Stimulated activated CD4-positive, alpha-beta T cell treated with anti-CD3 and anti-CD28 coated beads, Interleukin-1b, Interleukin-23, amount 100 ng/mL, for 4 hours (primary cell): ENCODE data around the gene CDK5RAP2.
"Not testable (repeated sequence)": the region's sequence is repeated elsewhere in the genome, so short reads cannot be mapped to it uniquely, and the experiment has no call there.

Experiments used
- DNase-seq, 2 donors: peaks; one replicate each; pipeline ENCODE4 v3.0.0-alpha.2; 2020; ENCODE audit warnings: low read depth in 2 of 2

Gene CDK5RAP2

DNA sequence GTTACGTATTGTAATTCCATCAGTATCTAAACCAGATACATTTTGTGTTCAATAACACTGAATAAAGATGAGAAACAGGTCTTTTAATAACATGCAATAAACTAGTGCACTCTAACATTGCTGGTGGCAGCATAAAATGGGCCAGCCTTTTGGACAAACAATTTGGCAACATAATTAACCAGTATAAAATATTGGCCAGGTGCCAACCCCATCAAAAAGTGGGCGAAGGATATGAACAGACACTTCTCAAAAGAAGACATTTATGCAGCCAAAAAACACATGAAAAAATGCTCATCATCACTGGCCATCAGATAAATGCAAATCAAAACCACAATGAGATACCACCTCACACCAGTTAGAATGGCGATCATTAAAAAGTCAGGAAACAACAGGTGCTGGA, 64.5 kb downstream of the CDK5RAP2 start:
- not testable (repeated sequence) for DNase-seq

DNA sequence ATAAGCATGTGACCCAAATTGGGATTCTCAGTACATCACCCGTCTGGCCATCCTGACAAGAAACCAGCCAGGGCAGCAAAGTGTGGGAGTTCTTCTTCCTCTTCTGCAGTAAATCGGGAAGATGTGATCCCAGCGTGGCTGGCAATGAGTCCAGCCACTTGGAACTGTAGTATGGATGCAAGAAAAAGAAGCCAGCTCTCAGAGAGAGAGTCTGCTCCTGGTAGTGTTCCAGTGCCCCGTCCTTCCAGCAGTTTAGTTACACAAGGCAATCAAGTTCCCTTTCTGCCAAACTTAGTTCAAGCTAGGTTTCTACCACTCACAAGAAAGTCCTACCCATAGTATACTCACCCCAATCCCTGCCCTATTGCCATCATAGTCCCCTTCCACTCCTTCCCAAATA, 65.6 kb downstream of the CDK5RAP2 start:
- DNase-seq, result no peak

DNA sequence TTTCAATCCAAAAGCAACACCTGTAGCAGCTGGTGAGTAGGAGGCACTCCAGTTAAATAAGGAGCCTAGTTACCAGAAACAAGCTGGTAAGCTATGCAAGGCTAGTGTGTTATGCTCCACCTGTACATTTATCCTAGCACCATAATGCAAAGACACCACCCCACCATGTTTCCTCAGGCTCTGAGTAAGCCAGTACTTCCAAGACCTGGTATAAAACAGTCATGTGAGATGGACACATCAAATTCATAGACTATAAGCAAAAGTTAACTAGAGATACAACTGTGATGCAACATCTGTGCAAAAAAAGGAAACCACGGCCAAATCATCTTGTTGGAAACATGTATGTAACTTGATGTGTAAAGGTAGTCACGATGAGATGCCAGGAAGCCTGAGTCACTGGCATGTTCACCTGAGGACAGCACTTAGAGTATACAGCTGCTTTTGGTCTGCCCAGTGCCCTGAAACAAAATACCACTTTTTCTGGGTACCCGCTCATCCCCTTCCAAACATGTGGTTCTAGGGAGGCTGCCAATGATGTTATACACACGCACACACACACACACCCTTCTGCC, 66.1 kb downstream of the CDK5RAP2 start:
- no peak for DNase-seq

DNA sequence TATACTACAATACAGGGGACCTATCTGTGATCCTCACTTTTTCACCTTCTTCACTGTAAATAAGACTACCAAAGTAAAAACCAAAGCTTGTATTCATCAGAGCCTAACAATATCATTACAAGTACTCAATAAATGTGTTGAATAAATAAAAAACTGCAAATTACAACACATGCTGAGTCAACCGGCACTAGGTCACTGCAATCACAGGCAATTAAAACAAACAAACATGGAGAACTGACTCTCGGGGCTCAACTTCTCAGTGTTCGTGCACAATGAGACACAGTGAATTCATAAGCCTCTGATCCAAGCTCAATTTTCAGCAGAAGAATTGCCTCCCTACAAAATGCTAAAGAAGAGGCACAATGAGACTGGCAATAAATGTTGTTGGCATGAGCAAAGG, 69.2 kb downstream of the CDK5RAP2 start:
- DNase-seq, result no peak

DNA sequence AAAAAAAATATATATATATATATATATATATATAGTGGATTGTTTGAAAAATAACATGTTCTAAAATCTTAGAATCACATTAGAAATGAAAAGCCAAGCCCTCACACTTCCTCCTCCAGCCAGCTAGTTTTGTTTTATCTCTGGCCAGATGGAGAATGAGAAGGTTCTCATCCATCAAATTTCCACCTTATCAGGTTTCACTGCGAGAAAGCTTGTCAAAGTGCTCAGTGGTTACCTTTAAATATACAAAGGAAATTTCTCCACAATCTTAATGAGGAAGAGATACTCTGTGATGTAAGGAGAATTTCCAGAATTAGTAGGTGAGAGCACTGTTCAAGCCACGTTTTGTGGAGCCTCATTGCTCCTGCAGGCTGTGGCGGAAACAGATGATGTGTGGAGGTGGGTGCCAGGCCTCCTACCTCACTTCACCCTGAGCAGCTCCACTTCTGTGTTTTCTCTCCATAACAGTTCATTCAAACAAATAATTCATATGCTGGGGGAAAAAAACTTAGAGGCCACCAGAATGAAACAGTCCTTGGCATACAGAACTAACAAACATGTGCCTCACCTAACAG, 71.9 kb downstream of the CDK5RAP2 start:
- no peak for DNase-seq

DNA sequence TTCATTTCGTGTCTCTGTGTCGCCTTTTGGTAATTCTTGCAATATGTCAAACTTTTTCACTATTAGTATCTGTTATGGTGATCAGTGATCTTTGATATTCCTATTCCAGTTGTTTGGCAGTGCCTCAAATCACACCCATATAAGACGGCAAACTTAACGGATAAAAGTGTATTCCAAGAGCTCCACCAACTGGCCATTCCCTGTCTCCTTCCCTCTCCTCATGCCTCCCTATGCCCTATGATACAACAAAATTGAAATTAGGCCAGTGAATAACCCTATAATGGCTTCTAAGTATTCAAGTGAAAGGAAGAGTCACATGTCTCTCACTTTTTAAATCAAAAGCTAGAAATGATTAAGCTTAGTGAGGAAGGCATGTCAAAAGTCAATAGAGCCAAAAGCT, 74.8 kb downstream of the CDK5RAP2 start:
- no peak for DNase-seq

DNA sequence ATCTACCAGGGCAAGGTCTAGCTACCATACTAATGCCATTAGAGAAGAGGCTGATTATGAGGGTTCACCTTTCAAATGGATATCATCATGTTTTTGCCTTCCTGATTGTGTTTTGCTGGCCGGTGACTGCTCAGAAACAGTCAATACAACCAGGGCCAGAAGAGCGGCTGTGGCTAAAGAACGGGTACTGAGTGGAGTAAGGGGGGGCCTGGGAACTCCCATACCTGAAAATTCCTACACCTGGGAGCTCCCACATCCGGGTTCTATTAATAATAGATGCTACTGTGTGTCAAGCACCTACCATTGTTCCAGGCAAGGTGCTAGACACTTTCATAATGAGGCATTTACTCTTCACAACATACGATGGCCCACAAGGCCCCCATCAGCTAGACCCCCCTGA, 79.2 kb downstream of the CDK5RAP2 start:
- DNase-seq, result no peak

DNA sequence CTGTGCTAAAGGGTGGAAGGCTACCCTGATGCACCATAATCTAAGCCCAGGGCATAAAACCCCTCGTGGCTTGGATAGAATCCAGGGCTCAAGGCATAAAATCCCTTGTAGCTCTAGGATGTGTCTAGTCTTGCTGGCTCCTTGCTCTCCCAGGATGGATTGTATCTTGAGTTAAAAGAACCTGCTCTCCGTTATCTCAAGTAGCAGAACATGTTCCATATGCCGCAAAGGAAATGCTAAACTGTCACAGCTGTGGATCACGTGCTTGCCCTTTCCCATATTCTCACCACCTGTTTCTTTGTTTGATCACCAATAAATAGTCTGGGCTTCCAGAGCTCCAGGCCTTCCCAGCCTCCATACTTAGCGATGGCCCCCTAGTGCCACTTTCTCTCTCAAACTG, 82.1 kb downstream of the CDK5RAP2 start:
- DNase-seq, result not testable (repeated sequence)

DNA sequence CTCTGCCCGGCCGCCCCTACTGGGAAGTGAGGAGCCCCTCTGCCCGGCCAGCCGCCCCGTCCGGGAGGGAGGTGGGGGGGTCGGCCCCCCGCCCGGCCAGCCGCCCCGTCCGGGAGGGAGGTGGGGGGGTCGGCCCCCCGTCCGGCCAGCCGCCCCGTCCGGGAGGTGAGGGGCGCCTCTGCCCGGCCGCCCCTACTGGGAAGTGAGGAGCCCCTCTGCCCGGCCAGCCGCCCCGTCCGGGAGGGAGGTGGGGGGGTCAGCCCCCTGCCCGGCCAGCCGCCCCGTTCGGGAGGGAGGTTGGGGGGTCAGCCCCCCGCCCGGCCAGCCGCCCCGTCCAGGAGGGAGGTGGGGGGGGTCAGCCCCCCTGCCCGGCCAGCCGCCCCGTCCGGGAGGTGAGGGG, 83.5 kb downstream of the CDK5RAP2 start:
- not testable (repeated sequence) for DNase-seq

DNA sequence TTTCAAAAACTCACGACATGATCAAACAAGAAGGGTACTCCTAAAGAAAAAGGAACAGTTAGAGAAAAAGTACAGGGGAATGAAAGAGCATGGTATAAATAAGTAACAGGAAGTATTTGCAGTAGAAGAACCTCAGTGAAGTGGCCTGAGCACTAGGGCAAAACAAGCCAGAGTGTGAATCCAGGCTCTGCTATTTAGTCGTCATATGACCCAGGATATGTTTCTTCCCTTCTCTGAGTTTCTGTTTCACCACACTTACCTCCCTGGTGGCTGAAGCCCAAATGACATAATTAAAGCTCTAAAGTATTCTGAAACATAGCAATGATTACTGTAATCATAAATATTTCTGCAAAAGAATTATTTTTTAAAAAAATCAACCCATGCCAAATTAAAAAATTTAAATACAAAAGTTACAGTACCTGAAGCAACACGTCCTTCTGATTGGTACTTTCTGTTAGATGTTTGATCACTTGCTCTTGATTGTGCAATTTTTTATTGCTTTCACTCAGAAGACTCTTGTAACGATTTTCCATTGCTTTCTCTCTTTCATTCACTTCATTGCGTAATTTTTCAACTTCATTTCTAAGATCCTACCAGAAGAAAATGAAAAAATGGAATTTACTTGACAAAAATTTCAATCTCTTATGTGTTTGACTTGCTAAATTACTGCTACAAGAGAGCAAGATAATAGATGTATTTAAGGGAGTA, 88.9 kb downstream of the CDK5RAP2 start:
- DNase-seq, result no peak

DNA sequence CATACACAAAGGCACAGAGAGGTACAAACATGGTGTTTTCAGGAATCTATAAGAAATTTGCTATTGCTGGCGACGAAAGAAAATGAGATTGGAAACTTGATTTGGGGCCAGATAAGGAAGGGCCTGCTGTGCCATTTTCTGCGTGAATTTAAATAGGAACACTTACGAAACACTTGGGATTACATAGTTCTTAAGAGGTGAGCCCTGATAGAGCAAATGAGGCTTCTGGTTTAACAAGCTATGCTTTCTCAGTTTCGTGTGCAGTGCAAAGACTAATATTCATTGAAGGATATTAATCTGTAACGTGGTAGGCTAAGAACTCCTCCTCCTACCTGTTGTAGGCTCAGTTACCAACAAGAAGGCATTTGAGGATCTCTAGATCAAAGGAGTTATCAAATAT, 93.1 kb downstream of the CDK5RAP2 start:
- no peak for DNase-seq

DNA sequence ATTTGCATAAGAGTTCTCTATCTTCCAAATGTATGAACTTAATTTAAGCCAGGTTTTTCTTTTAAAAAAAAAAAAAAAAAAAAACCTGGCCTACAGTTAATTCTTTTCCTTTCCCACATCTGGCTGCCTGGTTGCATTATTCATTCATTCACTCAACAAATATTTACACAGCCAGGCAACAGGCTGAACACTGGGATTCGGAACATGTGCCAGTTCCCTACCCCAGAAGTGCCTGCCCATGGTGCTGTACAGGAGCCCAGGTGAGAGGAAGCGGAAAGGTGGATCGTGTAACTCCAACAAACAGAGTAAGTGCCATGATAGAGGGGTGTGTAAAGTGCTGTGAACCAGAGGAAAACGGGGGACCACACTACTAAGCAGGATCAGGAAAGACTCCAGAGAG, 93.6 kb downstream of the CDK5RAP2 start:
- no peak for DNase-seq

DNA sequence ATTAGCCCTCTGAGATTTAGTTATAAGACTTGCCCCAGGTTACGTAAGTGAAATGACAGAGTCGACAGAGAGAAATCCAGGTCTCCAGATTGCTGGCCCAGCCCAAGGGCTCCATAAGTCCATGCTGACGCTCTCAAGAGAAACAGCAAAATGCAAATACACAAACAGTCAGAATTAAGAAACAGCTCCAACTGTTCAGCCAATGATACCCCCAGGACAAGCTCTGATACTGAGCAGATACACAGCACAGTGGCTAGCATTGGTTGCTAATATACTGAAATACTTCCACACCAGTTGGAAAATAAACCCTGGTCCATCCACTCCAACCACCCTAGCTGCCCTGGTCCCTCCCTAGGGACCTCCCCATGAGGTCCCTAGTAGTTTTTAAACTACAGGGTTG, 94.2 kb downstream of the CDK5RAP2 start:
- DNase-seq, result no peak

DNA sequence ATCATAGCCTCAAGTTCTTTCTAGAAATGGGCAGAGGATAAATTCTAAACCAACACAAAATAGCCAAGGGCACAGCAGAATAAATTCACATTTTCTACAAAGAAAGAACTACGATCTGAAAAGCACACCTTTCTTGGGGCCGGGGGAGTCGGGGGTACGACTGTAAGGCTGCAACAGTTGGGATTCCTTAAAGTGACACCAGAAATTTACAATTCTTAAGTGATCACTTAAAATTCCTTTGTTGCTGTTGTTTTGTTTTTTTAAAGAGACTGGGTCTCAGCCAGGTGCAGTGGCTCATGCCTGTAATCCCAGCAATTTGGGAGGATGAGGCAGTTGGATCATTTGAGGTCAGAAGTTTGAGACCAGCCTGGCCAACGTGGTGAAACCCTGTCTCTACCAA, 95.8 kb downstream of the CDK5RAP2 start:
- no peak for DNase-seq

DNA sequence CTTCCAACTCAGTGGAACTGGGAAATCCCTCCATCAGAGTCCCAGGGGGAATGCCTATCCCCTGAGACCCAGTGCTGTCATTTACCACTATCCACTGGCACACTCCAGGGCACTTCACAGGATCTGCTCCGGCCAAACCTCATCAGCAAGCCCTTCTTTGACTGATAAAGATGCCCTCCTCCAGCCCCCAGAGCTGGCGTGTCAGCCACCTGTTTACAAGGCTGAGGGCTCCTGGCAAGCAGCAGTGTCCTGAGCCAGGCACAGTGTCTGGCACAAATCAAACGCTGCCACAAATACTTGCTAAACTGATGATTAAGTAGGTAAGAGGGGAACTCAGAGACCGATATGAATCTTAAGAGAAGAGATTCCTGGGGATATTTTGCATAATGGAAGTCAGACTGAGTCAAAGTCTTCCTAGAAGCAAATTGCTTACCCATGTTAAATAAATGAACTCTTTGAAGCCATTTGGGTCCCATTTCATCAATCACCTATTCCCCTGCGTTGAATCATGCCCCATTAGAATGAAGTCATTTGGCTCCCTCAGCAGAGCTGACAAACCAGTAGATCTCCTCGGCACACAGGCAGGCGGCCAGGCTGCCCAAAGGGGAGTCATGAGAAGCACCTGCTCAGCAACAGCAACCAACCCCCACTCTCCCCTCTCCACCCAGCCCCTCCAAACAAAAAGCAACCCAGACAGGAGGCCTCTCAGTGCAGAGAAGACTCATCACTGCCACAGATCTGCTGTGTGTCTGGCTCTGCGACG, 97.4 kb downstream of the CDK5RAP2 start:
- DNase-seq, result no peak

DNA sequence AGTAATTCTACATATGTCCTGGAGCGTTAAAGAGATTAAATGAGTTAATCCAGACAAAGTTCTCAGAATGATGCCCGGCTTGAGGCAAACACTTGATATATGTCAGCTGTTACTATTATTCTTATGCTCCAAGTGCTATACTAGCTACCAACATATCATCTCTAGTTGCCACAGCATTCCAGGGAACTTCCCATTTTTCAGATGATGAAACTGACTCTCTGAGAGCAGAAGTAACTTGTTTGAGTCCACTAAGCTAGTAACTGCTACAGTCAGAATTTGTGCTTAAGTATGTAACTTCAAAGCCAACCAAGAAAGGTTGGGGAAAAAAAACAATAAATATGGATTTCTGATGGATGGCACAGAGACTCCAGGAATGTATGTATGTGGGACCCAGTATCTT, 98.1 kb downstream of the CDK5RAP2 start:
- no peak for DNase-seq

DNA sequence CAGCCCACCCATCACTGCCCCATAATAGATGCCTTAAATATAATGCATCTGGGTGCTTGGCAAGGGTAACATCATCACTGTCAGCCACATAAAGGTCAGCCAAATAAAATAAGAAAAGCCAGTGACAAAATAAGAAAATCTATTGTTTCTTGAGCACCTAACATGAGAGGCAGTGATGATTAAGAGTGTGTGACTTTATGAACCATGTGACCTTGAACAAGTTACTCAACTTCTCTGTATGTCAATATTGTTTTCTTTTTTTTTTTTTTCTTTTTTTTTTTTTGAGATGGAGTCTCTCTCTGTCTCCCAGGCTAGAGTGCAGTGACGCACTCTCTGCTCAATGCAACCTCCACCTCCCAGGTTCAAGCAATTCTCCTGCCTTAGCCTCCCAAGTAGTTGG, 98.7 kb downstream of the CDK5RAP2 start:
- DNase-seq, result no peak

DNA sequence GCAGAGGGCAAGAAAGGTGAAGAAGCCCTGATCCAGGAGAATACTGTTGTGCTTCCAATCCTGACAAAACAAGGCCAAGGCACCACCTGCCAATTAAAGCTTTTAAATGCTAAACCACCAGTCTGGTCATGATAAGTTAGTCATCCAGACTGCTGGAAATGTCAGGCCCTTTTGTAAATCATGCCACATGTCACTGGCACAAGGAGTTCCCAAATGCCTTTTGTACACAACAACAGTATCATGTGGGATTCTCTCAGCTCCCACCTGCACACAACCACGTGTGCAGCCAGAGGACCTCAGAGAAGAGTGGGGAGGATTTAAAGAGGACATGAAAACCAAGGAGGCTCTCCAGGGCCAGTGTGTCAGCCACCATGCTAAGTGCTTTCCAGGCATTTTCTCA, 99.3 kb downstream of the CDK5RAP2 start:
- DNase-seq, result no peak

DNA sequence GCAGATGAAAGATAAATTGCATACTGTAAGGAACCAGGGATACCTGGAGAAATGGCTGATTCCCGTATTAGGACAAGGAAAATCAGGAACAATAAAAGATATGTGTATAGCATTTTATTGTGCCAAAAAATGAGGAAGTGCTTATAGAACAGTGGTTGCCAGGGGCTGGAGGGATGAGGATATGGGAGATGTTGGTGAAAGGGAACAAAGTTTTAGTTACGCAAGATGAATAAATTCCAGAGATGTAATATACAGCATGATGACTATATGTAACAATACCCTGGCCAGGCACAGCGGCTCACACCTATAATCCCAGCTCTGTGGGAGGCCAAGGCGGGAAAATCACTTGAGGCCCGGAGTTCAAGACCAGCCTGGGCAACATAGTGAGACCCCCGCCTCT, 101.8 kb downstream of the CDK5RAP2 start:
- DNase-seq, result no peak

DNA sequence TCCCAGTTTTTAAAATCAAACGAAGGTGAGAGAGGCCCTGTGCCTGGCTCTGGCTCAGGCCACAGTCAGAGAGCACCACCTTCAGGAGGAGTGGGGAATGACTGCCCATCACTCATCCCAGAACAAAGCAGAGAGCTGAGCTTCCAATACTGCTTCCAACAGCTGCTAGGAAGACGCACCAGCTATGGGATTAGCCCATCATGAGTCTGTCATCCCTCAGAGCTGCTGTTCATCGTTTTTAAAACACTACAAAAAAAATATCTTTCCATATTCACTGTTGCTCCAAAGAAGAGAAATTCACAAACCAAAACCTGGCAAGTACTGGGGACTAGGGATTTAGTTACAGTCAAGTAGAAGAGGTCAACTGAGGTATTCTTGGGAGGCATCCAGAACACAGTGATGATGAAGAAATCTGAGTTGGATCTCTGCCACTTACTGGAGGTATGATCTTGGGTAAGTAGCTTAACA, 102.4 kb downstream of the CDK5RAP2 start:
- DNase-seq, result no peak

DNA sequence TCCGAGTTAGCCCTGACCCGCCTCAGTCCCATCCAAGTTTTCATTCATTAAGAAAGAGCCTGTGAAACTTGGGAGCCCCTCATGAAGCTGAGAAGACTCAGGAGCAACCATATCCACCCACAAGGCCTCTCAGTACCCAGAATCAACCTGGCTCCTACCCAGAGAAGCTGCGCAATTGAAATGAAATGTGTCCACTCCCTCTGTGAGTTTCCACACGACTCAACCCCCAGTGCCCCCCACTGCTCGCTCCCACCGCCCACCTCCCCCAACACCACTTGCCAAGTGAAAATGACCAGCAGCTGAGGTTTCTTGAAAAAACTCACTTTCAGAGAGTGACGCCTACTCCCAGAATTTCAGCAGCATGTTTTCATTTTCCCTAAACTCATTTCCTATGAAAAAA, 104.6 kb downstream of the CDK5RAP2 start:
- no peak for DNase-seq

DNA sequence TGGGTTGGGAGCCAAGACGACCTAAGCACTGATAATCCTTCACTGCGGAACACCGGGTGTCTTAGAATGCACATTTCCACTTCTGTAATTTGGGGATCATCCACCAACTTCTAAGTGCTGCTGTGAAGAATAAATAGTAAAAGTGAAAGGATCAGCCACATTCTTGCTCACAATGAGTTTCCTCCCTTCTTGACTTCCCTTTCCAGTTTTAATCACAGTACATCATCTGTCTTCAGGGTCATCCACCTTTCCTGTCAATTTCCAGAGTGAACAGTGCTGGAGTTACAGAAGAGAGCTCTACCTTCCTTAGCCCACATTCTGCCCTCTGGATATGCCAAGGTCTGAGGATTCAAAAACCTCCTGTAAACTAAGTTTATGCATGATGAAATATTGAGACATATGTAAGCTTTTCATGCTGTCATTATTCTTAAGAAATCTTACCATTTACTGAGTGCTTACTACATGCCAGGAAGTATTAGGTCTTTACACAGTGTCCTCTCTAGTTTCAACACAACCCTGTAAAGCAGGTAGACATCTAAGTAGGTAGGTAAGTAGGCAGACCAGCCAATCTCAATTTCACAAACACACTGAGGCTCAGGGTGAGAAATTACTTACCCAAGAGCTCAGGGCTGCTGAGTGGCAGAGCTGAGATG, 105.2 kb downstream of the CDK5RAP2 start:
- DNase-seq, result no peak
